HL-60/S4 treated with retinoic acid at 250 ng/mL for 4 days and 3 days (cell line): ENCODE data around the gene GNPTG.
"Not testable (repeated sequence)": the region's sequence is repeated elsewhere in the genome, so short reads cannot be mapped to it uniquely, and the experiment has no call there.

ENCODE experiments used
- in situ Hi-C: fragments of 300-500 bp; cut with MboI; formaldehyde crosslinking; loops from 2 replicates; pipeline ENCODE4 v1.7.0; 2022; ENCODE audit warnings: low sequenced_read_pairs

The GNPTG gene

DNA sequence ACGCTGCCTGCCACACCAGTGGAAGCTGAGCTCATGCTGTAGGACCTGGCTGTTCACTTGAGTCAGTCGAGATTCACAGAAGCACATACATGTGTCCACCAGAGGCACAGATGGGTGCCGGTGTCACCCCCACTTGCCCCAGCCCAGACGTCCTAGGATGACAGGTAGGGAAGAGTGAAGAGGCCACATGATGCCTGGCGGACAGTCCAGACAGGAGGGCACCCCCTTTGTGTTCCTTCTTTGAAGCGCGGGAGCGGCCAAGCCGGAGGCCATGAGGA, 33.5 kb upstream of the GNPTG start:
- in situ Hi-C loops: no loop called here

DNA sequence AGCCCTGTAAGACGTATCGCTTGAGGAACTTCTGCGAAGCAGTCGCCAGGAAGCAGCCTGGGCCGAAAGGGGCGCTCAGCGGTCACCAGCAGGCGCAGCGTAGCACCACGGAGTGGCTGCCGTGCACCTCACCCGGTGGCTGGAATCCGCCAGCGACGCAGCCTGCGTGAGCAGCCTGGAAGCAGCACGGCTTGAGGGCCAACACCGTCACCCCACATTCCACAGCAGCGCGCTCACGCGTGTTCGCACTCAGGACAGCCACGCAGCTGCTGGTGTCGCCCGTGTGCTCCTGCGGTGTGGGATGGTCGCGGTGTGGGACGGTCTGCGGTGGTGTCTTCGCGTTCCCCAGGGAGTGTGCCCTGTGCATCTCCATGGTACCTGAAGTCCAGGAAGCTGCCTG, 32.7 kb upstream of the GNPTG start:
- in situ Hi-C loops: no loop called here

DNA sequence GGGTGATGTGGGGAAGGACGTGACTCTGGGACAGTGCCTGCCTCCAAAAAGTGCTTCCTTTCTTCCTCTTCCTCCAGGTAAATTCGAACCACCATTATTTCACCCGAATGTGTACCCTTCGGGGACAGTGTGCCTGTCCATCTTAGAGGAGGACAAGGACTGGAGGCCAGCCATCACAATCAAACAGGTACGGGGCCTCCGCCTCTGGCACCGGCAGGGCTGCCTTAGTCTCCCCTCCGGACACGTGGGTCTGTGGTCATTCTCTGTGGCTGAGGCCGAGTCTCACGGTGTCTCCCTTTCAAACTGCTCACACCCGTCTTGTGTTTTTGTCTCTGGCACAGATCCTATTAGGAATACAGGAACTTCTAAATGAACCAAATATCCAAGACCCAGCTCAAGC, 31.6 kb upstream of the GNPTG start:
- in situ Hi-C loops: no loop called here

DNA sequence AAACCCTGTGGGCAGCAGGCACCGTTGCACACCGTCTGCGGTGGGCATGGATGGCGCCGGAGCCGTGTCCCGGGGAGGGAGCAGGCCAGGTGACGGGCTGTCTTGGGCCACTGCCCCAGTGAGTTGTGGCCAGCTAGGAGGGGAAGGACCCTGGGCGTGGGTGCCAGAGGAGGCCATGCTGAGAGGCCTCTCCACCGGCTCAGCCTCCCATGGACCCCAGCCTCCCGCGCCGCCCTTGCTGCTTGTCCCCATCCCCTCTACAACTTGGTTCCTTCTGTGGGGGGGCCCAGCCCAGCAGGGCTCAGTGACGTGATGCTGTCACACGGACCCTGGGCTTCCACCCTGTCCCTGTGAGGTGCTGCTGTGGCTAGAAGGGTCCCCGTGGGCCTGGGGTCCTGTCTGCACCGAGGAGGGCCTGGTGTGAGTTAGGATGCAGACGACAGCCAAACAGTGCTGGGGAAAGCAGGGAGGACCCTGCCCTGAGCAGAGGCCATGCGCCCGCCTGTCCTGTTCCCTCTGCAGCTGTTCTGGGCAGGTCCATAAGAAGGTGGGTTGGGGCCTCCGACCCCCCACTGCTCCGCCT, 31.0 kb upstream of the GNPTG start:
- in situ Hi-C loops: no loop called here

DNA sequence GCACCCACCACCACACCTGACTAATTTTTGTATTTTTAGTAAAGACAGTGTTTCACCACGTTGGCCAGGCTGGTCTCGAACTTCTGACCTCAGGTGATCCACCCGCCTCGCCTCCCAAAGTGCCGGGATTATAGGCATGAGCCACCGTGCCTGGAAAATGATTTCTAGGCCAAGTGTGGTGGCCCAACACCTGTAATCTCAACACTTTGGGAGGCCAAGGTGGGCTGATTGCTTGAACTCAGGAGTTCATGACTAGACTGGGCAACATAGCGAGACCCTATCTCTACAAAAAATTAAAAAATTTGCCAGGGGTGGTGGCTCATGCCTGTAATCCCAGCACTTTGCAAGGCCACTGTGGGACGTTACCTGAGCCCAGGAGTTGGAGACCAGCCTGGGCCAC, 29.3 kb upstream of the GNPTG start:
- in situ Hi-C loops: no loop called here

DNA sequence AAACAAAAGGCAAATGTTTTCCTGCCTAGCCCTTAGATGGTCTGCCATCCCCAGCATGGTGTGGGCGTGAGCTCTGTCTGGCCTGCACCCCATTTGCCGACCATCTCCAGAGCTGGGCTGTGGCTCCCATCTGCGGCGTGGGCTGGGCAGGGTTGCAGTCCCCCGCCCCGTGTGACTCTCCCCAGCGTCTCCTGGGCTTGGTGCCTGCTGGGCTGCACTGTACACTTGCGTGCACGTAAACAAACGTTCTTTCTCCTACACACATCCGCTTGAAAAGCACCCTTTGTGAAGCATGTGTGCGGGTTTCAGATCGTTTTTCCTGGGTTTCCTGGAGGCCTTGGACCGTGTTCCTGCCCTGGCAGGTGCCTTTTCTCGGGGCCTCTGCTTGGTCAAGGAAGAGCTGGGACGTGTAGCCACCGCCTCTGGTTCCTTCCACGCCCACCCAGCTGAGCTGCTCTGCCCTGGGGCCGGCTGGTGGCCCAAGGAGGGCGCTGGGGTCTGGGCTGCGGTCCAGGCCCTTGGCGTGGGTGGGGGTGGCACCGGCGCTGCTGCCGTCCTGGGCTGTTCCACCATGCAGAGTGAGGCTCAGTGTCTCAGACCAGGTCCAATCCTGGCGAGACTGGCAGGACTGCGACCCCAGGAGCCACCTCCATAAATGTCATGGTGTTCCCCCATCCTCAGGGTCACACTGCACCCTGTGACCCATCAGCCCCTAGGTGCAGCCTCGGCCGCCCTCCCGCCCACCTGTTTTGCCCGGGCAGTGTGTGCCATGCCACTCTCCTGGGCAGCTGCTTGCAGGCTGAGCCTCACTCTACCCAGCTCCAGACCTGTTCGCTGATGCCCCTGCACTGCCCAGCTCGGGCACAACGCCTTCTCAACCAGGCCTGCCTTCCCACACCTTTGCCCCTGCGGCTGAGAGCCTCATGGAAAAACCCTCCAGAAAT, 28.2 kb upstream of the GNPTG start:
- in situ Hi-C loops: no loop called here

DNA sequence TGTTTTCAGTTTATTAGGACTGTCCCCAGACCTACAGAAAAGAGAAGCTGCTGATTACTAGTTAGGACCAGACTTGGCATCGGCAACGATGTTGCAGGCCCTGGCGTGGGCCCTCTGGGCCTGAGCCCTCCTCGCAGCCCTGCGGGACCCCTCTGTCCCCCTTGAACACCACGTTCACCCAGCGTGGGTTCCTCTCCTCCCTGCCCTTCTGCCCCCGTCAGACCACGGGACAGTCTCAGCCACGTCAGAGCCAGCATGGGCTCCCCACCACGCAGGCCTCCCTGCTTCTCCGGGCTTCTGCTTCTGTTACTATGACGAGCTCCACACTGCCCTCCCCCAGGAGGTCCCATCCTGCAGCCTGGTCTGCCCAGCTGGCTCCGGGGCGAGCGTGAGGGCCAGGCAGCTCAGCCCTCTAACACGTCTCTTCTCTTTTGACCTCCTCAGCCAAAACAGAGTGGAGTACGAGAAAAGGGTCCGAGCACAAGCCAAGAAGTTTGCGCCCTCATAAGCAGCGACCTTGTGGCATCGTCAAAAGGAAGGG, 27.4 kb upstream of the GNPTG start:
- in situ Hi-C loops: no loop called here

DNA sequence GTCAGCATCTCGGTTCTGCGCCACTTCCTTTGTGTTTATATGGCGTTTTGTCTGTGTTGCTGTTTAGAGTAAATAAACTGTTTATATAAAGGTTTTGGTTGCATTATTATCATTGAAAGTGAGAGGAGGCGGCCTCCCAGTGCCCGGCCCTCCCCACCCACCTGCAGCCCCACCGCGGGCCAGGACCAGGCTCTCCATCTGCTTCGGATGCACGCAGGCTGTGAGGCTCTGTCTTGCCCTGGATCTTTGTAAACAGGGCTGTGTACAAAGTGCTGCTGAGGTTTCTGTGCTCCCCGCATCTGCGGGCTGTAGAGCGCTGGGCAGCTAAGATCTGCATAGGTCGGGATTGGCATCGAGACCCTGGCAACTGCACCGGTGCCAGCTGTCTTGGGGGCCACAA, 26.5 kb upstream of the GNPTG start:
- in situ Hi-C loops: no loop called here

DNA sequence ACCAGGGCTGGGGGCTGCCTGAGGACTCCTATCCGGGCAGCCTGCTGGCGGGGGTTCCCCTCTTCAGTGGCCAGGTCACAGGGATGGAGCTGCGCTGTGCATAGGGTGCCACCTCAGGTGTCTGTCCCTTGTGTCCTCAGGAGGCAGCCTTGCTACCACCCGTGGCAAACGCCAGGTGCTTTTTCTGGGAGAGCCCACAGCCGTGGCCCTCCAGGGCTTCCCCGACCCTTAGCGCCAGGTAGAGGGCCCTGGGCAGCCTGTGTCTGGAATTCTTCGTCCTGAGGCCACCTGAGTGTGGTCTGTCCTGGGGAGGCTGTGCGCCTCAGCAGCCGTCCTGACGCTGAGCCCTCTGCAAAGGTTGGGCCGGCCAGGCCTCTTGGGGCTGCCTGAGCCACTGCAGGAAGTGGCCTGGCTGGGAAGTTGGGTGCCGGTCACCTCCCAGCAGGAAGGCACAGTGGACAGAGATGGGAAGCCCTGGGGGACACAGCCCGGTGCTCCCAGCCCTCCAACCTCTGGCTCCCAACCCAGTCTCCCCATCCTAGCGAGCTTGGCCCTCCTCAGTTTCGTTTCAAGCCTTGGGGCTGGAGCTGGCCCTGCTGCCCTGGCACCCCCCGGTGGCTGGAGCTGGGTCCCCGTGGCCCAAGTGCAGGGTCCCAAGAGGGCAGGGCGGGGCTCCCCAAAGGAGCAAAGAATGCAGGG, 25.9 kb upstream of the GNPTG start:
- in situ Hi-C loops: no loop called here

DNA sequence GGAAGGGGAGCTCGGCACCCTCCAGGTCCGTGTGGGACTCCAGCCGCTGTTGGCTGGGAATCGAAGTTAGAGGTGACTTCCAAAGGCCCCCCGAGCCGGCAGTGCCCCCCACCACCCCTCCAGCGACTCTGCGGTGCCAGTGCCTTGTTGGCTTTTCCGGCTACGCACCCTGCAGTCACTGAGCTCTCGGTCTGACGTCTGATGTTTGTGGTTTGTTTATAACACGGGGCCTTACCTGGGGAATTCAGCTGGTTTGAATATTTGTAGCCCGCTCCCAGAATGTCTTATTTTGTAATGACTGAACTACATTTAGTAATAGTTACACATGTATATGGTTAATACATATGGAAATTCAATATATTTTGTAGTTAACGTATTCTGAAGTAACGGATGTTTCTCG, 25.3 kb upstream of the GNPTG start:
- in situ Hi-C loops: no loop called here

DNA sequence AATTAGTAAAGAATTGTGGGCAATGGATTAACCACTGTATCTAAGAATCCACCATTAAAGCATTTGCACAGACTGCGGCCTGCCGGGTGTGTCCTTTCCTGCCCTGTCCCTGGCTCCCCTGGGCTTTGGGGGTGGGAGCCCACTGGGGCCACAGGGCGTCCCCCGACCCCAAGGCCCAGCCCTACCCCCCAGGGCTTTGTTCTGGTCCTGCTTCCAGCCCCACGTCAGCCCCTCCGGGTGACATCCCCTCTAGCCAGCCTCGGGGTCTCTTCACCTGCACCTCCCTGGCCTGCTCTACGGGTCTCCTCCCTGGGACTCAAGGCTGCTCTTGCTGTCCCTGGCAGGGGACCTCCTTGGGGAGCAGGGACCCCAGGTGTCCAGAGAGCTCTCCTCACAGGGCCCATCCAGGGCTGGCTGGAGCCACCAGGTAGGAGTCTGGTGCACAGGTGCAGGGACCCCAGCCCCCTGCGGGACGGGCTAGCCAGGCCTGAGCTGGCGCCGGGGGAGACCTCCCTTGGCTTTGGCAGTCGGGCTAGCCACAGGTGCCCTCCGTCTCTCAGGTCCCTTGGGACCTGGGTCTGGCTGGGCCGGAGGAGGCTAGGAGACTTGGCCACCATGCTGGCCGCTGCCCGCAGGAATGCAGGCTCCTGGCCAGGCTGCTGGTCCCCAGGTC, 24.6 kb upstream of the GNPTG start:
- in situ Hi-C loops: no loop called here

DNA sequence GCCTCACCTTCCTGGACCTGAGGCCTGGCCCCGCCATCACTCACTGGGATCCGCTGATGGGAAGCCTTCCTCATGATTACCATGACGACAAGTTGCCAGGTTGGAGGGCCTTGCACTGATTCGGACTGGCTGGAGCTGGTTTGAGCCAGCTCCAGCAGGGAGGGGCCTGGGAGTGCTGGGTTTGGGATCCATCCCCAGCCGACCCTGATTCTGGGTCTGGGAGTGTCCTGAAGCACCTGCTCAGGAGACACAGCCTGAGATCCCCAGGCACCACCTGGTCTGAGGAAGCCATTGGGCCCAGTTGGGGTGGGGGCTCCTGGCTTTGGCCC, 24.1 kb upstream of the GNPTG start:
- in situ Hi-C loops: no loop called here

DNA sequence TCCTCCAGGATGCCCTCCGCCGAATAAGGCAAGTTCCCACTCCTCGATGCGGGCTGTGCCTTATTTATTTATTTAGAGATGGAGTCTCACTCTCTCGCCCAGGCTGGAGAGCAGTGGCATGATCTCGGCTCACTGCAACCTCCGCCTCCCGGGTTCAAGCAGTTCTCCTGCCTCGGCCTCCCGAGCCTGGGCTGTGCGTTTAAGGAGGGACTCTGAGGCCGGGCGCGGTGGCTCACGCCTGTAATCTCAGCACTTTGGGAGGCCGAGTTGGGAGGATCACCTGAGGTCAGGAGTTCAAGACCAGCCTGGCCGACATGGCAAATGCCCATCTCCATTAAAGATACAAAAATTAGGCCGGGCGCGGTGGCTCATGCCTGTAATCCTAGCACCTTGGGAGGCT, 23.6 kb upstream of the GNPTG start:
- in situ Hi-C loops: not testable (repeated sequence)

DNA sequence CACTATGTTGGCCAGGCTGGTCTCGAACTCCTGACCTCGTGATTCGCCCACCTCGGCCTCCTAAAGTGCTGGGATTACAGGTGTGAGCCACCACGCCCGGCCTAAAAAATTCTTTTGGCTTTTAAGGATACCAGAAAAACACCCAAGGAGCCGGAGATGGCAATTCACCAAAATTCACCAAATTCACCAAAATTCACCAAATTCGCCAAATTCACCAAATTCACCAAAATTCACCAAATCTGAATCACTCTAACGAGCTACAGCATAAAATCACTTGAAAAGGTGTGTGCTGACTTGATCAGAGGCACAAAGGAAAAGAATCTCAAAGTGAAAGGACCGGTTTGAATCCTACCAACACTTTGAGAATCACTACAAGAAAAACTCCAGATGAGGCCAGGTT, 22.8 kb upstream of the GNPTG start:
- in situ Hi-C loops: not testable (repeated sequence)

DNA sequence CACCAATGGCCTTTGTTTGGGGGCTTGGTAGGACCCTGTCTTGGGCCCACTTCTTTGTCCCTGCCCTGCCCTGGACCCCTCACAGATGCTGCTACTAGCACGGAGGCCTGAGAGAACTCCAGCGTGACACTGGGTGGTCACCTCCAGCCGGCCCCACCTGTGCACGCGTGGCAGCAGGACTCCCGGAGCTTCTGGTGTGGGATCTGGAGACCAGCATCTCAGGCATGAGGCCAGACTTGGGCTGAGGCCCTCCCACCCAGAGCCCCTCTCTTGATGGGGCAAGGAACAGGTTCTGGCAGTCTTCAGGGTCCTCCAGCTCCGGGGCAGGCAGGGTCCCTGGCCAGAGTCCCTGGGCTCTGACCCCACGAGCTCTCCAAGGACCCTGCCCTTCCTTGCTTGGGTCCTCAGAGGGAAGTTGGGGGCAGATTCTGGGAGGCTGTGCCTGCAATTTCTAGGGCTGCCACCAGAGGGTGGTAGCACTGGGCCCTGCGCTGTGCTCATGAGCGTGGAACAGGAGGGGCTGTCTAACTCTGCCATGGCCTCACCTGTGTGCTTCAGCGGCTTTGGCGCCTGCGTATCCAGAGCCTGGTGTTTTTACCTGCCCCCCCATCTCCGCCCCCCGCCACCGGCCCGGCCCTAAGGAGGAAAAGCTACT, 21.3 kb upstream of the GNPTG start:
- in situ Hi-C loops: no loop called here

DNA sequence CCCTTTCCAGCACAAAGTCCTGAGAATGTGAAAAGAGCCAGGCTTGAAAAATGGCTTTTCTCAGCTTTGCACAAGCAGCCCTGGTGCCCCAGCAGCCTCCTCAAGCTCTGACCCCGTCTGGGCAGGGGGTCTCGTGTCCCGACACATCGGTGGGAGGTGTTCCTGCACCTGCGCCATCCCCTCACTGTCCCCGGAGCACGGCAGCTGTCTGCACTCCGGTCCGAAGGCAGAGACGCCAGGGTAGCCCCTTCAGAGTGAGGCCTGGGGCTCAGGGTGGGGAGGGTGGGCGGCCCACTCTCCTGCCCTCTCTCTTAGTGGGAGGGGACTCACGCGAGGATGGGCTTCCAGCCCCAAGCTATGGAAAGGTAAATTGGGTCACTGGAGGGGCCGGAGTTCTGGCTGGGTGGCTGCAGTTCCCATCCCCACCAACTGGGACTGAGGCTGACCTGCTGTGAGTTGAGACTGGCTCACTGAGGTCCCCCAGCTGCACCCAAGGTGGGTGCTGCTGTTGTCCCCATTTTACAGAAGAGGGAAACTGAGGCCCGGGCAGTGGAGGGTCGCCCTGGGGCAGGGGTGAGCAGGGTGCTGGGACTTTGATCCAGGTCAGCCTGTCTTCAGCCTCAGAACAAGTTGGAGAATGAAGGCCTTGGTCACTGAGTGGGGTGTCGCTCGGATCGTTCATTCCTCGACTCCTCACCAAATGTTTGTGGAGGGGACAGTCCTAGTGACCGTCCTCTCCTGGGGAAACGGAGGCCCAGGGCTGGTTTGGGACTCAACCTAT, 20.6 kb upstream of the GNPTG start:
- in situ Hi-C loops: no loop called here

DNA sequence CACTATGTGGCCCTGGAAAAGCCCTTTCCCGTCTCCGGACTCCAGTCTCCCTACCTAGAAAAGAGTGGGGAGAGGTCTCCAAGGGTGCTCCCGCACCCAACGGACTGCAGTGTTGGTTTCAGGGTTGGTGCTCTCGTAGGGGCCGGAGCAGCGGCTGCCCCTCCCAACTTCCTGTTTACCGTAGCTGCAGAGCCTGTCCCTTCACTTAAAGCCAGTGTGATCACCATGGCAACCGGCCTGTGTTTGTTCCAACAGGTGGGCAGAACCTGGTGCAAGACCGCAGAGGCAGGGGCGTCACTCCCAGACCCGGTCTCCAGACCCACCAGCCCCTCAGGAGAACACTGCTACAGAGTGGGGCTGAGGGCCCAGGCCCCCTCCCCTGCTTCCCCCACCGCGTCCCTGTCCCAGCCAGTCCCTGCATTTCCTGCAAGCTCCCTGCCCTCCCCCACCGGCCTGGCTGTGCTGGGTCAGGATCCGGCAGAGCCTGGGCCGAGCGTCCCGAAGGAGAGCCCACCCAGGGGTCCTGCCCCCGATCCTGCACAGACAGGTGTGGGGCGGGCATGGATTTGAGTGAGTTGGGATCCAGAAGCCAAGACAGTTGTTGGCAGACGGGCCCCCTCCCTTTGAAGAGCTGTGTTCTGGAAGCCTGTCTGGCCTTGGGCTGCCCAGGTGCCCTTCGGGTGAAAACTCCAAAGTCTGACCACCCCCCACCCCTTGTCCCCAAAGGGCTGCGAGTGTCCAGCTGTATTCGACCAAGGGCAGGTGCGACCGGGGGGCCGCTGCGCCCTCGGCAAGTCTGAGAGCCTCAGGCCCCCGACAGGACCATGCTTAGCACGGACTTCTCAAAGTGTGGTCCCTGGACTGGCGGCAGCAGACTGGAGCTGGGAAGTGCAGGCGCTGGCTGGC, 19.8 kb upstream of the GNPTG start:
- in situ Hi-C loops: no loop called here

DNA sequence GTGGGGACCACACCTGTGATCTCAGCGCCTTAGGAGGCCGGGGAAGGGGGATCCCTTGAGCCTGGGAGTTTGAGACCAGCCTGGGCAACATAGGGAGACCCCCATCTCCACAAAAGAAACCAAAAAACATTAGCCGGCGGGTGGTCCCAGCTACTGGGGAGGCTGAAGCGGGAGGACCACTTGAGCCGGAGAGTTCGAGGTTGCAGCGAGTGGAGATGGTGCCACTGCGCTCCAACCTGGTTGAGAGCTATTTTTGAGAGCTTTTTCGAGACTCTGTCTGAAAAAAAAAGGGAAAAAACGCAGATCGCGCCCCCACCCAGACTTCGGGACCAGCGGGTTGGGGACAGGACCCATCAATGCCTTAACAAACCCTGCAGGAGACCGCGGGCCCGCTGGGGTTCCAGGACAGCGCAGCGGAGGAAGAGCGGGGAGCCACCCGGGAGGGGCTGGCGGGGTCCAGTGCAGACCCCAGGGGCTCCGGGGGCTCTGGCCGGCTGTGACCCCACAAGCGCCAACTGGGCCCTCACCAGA, 19.0 kb upstream of the GNPTG start:
- in situ Hi-C loops: no loop called here
